ENCODE measurements around the gene MTCL1.

- TF ChIP-seq SIN3A (IDR thresholded peaks at IDR 0.05; ENCODE audit: low read depth, low read length) (no peak), E4F1 (IDR thresholded peaks at IDR 0.05; ENCODE audit: borderline replicate concordance, partially characterized antibody) (no peak), RELA (IDR thresholded peaks at IDR 0.05; ENCODE audit: borderline replicate concordance, partially characterized antibody) (no peak), SUZ12 (IDR thresholded peaks at IDR 0.05; ENCODE audit: unreplicated experiment) (no peak), REST (IDR thresholded peaks at IDR 0.05; ENCODE audit: low read depth, low read length) (no peak), CBX3 (IDR thresholded peaks at IDR 0.05; ENCODE audit: borderline replicate concordance, low read depth) (no peak), GABPA (IDR thresholded peaks at IDR 0.05; ENCODE audit: low read depth) (no peak), SMC3 (IDR thresholded peaks at IDR 0.05; ENCODE audit: borderline replicate concordance, low read length) (no peak), CTCF (IDR thresholded peaks at IDR 0.05 in 2 of 3, conservative IDR thresholded peaks at IDR 0.05 in 1 of 3; ENCODE audit: control insufficient read depth in 2 of 3, extremely low read depth in 1 of 3, insufficient read depth in 1 of 3, low read depth in 3 of 3, low read length in 3 of 3) (no peak)
Observed at GRCh38 chr18:8750954-8751415, 45.6 kb downstream of the MTCL1 start.

Measured in GM12878 (cell line).